ENCODE data around the gene DLG5.
"Not testable (repeated sequence)": the region's sequence is repeated elsewhere in the genome, so short reads cannot be mapped to it uniquely, and the experiment has no call there.

Gene DLG5

GRCh38 chr10:77782328-77783061 lies 144.1 kb downstream of the DLG5 start:
- no peak overlapping the region for H3K9ac ChIP-seq (ENCODE audit: low read length)
- H3K4me1 ChIP-seq (ENCODE audit: control insufficient read depth, insufficient read depth, low read length) = peaks cover 5% of the 10 kb centered on the region
- H3K27me3 ChIP-seq (replicated peaks; ENCODE audit: control insufficient read depth, insufficient read depth, low read length) = no peaks in the 10 kb centered on the region
- no peak for DNase-seq (ENCODE audit: low read depth)
- no peaks in the 10 kb centered on the region for H3K9me3 ChIP-seq (ENCODE audit: control insufficient read depth, low read length)
- no peak overlapping the region for H3K4me3 ChIP-seq (ENCODE audit: low read length)
- peaks cover 46% of the 10 kb centered on the region for H3K36me3 ChIP-seq (ENCODE audit: control insufficient read depth, insufficient read depth, low read length, severe bottlenecking)

GRCh38 chr10:77781451-77782327 lies 144.9 kb downstream of the DLG5 start:
- Histone ChIP-seq H3K9me3 (ENCODE audit: control insufficient read depth, low read length) (peaks cover 2% of the 10 kb centered on the region), H3K9ac (ENCODE audit: low read length) (no peak overlapping the region), H3K27me3 (replicated peaks; ENCODE audit: control insufficient read depth, insufficient read depth, low read length) (no peaks in the 10 kb centered on the region), H3K36me3 (ENCODE audit: control insufficient read depth, insufficient read depth, low read length, severe bottlenecking) (peaks cover 41% of the 10 kb centered on the region), H3K4me3 (ENCODE audit: low read length) (no peak overlapping the region), H3K4me1 (ENCODE audit: control insufficient read depth, insufficient read depth, low read length) (peaks cover 5% of the 10 kb centered on the region)
- DNase-seq (ENCODE audit: low read depth) = no peak

- Histone ChIP-seq H3K4me3 (ENCODE audit: low read length) (no peak overlapping the region), H3K36me3 (ENCODE audit: control insufficient read depth, insufficient read depth, low read length, severe bottlenecking) (peaks cover 37% of the 10 kb centered on the region), H3K9me3 (ENCODE audit: control insufficient read depth, low read length) (peaks cover 6% of the 10 kb centered on the region), H3K27me3 (replicated peaks; ENCODE audit: control insufficient read depth, insufficient read depth, low read length) (no peaks in the 10 kb centered on the region), H3K4me1 (ENCODE audit: control insufficient read depth, insufficient read depth, low read length) (peaks cover 2% of the 10 kb centered on the region), H3K9ac (ENCODE audit: low read length) (no peak overlapping the region)
- DNase-seq (ENCODE audit: low read depth) = no peak
These were observed 146.4 kb downstream of the DLG5 start for GRCh38 chr10:77780180-77780579.

DNA sequence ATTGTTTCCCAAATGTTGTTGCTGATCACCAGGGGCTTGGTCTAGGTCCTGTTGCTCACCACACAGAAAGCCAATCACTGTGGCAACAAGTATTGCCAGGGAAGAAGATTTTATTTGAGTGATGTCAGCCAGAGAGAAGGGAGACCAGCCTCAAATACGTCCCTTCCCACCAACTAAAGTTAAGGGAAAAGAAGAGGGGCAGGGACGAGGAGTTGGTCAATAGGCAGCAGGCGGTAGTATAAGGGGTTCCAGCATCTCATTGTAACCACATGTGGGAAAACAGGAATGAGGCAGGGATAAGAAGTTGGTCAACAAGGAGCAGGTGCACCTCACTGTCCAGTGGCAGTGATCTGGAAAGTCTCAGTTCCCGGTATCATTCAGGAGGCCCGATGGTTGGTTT lies 150.1 kb downstream of the DLG5 start:
- Histone ChIP-seq H3K36me3 (ENCODE audit: control insufficient read depth, insufficient read depth, low read length, severe bottlenecking) (peaks cover 16% of the 10 kb centered on the region), H3K4me1 (ENCODE audit: control insufficient read depth, insufficient read depth, low read length) (no peaks in the 10 kb centered on the region), H3K27me3 (replicated peaks; ENCODE audit: control insufficient read depth, insufficient read depth, low read length) (no peaks in the 10 kb centered on the region), H3K4me3 (ENCODE audit: low read length) (no peak overlapping the region), H3K9me3 (ENCODE audit: control insufficient read depth, low read length) (peaks cover 6% of the 10 kb centered on the region), H3K9ac (ENCODE audit: low read length) (no peak overlapping the region)
- DNase-seq (ENCODE audit: low read depth) = no peak

- H3K4me3 ChIP-seq (ENCODE audit: low read length) = no peak overlapping the region
- H3K27me3 ChIP-seq (replicated peaks; ENCODE audit: control insufficient read depth, insufficient read depth, low read length) = no peaks in the 10 kb centered on the region
- H3K36me3 ChIP-seq (ENCODE audit: control insufficient read depth, insufficient read depth, low read length, severe bottlenecking) = peaks cover 5% of the 10 kb centered on the region
- H3K9ac ChIP-seq (ENCODE audit: low read length) = no peak overlapping the region
- no peaks in the 10 kb centered on the region for H3K4me1 ChIP-seq (ENCODE audit: control insufficient read depth, insufficient read depth, low read length)
- H3K9me3 ChIP-seq (ENCODE audit: control insufficient read depth, low read length) = peaks cover 6% of the 10 kb centered on the region
- DNase-seq (ENCODE audit: low read depth) = peak; percentile 9
These were observed 151.6 kb downstream of the DLG5 start for GRCh38 chr10:77774940-77775391.

GRCh38 chr10:77773631-77774426 lies 152.7 kb downstream of the DLG5 start:
- Histone ChIP-seq H3K9ac (ENCODE audit: low read length) (no peak overlapping the region), H3K36me3 (ENCODE audit: control insufficient read depth, insufficient read depth, low read length, severe bottlenecking) (peaks cover 5% of the 10 kb centered on the region), H3K27me3 (replicated peaks; ENCODE audit: control insufficient read depth, insufficient read depth, low read length) (no peaks in the 10 kb centered on the region), H3K9me3 (ENCODE audit: control insufficient read depth, low read length) (peaks cover 6% of the 10 kb centered on the region), H3K4me1 (ENCODE audit: control insufficient read depth, insufficient read depth, low read length) (no peaks in the 10 kb centered on the region), H3K4me3 (ENCODE audit: low read length) (no peak overlapping the region)
- DNase-seq (ENCODE audit: low read depth) = no peak

DNA sequence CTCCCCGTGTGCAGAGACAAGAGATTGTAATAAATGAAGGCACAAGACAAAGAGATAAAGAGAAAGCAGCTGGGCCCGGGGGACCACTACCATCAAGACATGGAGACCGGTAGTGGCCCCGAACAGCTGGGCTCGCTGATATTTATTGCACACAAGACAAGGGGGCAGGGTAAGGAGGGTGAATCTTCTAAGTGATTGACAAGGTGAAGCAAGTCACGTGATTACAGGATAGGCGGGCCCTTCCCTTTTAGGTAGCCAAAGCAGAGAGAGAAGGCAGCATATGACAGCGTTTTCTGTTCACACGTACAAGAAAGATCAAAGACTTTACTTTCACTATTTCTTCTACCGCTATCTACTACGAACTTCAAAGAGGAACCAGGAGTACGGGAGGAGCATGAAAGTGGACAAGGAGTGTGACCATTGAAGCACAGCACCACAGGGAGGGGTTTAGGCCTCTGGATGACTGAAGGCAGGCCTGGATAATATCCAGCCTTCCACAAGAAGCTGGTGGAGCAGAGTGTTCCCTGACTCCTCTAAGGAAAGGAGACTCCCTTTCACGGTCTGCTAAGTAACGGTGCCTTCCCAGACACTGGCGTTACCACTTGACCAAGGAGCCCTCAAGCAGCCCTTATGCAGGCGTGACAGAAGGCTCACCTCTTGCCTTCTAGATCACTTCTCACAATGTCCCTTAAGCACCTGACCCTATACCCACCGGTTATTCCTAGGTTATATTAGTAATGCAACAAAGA lies 153.5 kb downstream of the DLG5 start:
- H3K4me3 ChIP-seq (ENCODE audit: low read length); H3K27me3 ChIP-seq (replicated peaks; ENCODE audit: control insufficient read depth, insufficient read depth, low read length); H3K4me1 ChIP-seq (ENCODE audit: control insufficient read depth, insufficient read depth, low read length); H3K9me3 ChIP-seq (ENCODE audit: control insufficient read depth, low read length); H3K9ac ChIP-seq (ENCODE audit: low read length); H3K36me3 ChIP-seq (ENCODE audit: control insufficient read depth, insufficient read depth, low read length, severe bottlenecking); DNase-seq (ENCODE audit: low read depth): not testable (repeated sequence)

DNA sequence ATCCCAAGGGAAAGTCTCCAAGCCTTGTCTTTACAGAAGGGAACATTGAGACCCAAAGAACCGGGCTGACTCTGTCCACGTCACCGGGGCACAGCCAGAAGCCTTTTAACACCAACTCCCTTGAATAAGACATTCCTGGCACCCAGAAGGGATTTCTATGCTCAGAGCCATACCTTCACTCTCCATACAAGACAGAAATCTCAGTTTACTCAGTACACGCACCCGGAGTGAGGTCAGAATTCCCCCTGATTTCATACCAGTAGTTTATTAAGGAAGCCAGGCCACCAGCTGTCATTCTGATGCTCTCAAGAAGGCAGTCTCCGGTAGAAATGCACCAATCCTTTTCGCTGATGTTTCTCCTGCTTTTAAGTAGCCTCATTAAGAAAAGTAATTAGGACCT lies 154.7 kb downstream of the DLG5 start:
- no peaks in the 10 kb centered on the region for H3K4me1 ChIP-seq (ENCODE audit: control insufficient read depth, insufficient read depth, low read length)
- DNase-seq (ENCODE audit: low read depth) = no peak
- no peaks in the 10 kb centered on the region for H3K27me3 ChIP-seq (replicated peaks; ENCODE audit: control insufficient read depth, insufficient read depth, low read length)
- no peak overlapping the region for H3K4me3 ChIP-seq (ENCODE audit: low read length)
- peaks cover 5% of the 10 kb centered on the region for H3K9me3 ChIP-seq (ENCODE audit: control insufficient read depth, low read length)
- H3K9ac ChIP-seq (ENCODE audit: low read length) = no peak overlapping the region
- peaks cover 5% of the 10 kb centered on the region for H3K36me3 ChIP-seq (ENCODE audit: control insufficient read depth, insufficient read depth, low read length, severe bottlenecking)

GRCh38 chr10:77771450-77771849 lies 155.1 kb downstream of the DLG5 start:
- Histone ChIP-seq H3K4me1 (ENCODE audit: control insufficient read depth, insufficient read depth, low read length) (no peaks in the 10 kb centered on the region), H3K4me3 (ENCODE audit: low read length) (no peak overlapping the region), H3K27me3 (replicated peaks; ENCODE audit: control insufficient read depth, insufficient read depth, low read length) (no peaks in the 10 kb centered on the region), H3K9me3 (ENCODE audit: control insufficient read depth, low read length) (peaks cover 1% of the 10 kb centered on the region), H3K36me3 (ENCODE audit: control insufficient read depth, insufficient read depth, low read length, severe bottlenecking) (peaks cover 1% of the 10 kb centered on the region), H3K9ac (ENCODE audit: low read length) (no peak overlapping the region)
- no peak for DNase-seq (ENCODE audit: low read depth)

DNA sequence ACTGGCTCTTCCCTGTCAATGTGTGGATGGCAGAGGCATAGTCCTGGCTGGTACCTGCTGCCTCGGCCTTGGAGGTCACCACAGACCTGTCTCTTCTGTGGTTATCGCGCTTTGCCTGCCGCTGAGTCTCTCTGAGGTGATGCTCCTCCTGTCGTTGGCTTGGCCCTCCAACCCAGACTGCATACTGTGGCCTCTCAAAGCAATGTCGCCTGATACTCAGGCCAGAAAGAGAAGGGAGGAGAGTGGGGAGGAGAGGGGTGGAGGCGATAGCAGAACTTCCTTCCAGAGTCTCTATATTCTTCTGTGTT lies 155.7 kb downstream of the DLG5 start:
- no peaks in the 10 kb centered on the region for H3K36me3 ChIP-seq (ENCODE audit: control insufficient read depth, insufficient read depth, low read length, severe bottlenecking)
- no peaks in the 10 kb centered on the region for H3K27me3 ChIP-seq (replicated peaks; ENCODE audit: control insufficient read depth, insufficient read depth, low read length)
- H3K9me3 ChIP-seq (ENCODE audit: control insufficient read depth, low read length) = no peaks in the 10 kb centered on the region
- DNase-seq (ENCODE audit: low read depth) = no peak
- H3K9ac ChIP-seq (ENCODE audit: low read length) = no peak overlapping the region
- no peaks in the 10 kb centered on the region for H3K4me1 ChIP-seq (ENCODE audit: control insufficient read depth, insufficient read depth, low read length)
- H3K4me3 ChIP-seq (ENCODE audit: low read length) = no peak overlapping the region

All from adipocyte (in vitro differentiated cells).